HG03378 (cell line): ENCODE data around the gene C13orf46.

ENCODE experiments used
- ATAC-seq: cut with Tn5 transposase; IDR thresholded peaks from one replicate; pipeline ENCODE4 v1.9.1; 2021; ENCODE audit warnings: mild to moderate bottlenecking, moderate library complexity; ENCODE audit not compliant: unreplicated experiment

Gene C13orf46

DNA sequence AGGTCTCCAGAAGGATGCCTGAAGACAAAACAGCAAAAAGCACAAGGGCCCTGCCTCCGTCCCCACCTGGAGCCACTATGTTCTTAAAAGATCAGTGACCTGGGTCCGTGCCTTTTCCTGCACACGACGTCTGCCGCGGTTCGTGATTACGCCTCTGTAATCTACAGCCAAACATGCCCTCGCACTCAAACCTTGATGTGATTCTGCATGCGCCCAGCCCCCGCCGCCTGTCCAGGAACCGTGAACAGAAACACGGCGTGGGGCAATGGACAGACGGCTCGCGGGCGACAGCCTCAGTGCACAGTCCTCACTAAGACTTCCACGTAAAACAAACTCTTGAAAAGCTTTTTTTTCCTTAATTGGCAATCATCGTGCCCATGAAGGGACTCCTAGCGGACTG, 15.5 kb downstream of the C13orf46 start:
- no peak for ATAC-seq

DNA sequence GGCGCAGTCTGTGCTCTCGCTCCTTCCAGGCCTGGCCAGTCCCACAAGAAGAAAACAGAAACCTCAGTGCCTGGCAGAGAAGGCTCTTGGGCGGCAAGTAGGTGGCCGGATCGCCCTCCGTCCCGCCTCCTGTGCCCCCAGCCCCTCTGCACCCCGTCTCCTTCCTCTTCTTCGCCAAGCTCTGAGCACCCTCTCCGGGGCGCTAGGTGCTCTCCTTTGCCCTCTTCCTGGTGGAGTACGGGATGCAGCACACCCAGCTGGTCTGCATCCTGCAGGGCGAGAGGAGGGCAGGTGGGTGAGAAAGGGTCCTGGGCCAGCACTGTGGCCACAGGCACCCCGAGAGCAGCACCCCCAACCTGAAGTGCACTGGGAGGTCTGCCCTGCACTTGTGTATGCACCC, 17.3 kb downstream of the C13orf46 start:
- ATAC-seq = no peak

DNA sequence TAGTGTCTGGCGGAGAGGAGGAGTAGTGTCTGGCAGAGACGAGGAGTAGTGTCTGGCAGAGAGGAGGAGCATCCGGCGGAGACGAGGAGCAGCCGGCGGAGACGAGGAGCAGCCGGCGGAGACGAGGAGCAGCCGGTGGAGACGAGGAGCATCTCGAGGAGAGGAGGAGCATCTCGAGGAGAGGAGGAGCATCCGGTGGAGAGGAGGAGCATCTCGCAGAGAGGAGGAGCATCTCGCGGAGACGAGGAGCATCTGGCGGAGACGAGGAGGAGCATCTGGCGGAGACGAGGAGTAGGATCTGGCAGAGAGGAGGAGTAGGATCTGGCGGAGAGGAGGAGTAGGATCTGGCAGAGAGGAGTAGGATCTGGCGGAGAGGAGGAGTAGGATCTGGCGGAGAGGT, 18.2 kb downstream of the C13orf46 start:
- no peak for ATAC-seq

DNA sequence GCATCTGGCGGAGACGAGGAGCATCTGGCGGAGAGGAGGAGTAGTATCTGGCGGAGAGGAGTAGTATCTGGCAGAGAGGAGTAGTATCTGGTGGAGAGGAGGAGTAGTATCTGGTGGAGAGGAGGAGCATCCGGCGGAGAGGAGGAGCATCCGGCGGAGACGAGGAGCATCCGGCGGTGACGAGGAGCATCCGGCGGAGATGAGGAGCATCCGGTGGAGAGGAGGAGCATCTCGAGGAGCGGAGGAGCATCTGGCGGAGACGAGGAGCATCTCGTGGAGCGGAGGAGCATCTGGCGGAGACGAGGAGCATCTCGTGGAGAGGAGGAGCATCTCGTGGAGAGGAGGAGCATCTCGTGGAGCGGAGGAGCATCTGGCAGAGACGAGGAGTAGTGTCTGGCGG, 18.6 kb downstream of the C13orf46 start:
- ATAC-seq = no peak

DNA sequence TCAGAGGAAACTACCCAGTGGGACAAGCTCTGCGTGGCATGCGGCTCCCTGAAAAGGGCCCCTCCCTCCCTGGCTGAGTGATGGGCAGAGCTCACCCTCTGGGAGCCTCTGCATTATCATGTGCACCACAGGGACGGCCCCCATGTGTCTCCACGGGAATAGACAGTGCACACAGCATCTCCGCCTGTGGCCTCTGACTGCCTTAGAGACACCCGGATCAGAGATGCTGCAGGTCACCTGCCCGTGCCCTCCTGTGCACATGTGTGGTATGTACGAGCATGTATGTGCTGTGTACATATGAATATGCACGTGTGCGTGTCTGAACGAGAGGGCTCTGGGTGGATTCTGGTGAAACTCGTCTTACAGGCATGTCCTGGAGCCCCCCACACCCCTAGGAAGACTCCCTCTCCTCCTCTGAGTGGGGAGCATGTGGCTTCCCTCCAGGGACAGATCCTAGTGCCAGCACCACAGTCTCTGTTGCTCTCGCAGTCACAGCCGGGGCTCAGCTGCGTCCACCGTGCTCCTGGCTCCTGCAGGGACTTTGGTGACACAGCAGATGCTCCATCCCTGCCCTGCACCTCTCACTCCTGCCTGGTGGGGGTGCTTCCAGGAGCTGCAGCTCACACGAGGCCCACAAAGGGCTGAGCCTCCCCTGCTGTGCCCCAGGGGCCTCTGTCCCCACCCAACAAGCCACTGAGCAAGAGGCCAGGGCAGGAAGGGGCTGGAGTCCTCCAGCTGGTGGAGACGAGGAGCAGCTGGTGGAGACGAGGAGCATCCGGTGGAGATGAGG, 19.6 kb downstream of the C13orf46 start:
- no peak for ATAC-seq

DNA sequence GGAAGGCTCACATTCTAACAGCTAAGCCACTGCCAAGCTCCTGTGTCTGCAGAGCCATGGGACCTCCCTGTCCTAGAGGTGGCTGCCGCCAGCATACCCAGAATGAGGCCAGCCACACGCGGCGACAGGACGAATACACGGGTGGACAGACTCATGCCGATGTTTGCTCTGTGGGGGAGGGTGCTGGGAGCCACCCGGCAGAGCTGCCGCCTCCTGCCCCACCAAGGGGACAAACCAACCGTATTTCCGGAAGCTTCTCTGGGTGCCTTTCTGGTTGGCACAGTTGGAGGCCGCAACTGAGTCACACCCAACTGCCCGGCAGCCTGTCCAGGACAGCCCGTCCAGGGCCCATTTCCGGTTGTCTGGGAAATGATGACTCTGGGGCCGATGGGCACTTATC, 20.3 kb downstream of the C13orf46 start:
- ATAC-seq = no peak

DNA sequence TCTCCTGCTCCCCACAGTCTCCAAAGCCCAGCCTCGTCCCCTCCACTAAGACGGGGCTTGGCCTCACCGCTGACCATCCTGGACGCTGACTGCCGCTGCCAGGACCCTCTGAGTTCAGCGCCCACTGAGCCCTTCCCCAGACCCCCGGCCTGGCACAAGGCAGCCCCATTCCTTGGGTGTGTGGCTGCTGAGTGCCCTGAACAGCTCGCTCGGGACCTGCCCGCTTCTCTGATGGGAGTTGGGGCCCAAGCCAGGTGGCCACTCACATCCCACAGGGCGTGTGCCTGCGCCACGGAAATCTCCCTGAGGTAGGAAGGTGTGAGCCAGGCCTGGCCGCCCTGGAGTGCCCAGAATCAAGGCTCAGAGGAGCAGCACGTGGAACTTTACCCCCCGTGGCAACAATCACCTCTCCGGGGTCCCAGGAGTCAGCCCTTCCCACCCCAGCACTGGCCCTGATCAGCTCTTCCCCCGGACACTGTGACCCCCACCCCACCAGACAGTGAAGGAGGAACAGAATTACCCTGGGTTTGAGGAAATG, 20.8 kb downstream of the C13orf46 start:
- ATAC-seq = no peak

DNA sequence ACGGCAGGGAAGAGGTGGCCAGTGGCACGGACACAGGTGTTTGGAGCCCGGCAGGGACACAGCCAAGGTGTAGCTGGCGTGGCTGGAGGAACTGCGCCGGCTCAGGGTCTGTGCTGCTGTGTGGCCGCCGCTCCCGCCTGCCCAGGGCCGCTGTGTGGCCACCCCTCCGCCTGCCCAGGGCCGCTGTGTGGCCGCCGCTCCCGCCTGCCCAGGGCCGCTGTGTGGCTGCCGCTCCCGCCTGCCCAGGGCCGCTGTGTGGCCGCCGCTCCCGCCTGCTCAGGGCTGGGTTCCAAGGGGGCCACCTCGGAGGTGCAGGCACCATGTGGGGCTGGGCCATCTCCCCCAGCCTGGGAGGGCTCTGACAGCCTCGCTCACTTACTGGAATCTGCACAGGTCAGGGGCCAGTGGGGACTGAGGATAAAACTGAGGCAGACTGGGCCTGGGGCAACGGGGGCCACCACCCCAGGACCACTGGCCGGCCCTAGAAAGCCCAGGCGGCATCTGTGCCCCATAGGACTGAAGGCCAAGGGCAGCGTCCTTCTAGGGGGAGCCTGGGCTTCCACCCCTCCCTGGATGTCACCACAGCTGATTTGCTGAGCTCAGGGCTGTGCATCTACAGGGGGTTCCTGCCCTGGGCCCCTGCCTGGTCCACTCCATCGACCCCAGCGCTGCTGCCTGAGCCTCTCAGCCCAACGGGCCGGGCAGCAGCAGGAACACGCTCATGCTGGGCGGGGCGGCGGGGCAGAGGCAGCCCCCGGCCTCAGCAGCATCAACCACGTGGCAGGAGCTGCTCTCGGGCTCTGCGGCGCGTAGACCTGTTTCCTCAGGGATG, 21.5 kb downstream of the C13orf46 start:
- no peak for ATAC-seq

DNA sequence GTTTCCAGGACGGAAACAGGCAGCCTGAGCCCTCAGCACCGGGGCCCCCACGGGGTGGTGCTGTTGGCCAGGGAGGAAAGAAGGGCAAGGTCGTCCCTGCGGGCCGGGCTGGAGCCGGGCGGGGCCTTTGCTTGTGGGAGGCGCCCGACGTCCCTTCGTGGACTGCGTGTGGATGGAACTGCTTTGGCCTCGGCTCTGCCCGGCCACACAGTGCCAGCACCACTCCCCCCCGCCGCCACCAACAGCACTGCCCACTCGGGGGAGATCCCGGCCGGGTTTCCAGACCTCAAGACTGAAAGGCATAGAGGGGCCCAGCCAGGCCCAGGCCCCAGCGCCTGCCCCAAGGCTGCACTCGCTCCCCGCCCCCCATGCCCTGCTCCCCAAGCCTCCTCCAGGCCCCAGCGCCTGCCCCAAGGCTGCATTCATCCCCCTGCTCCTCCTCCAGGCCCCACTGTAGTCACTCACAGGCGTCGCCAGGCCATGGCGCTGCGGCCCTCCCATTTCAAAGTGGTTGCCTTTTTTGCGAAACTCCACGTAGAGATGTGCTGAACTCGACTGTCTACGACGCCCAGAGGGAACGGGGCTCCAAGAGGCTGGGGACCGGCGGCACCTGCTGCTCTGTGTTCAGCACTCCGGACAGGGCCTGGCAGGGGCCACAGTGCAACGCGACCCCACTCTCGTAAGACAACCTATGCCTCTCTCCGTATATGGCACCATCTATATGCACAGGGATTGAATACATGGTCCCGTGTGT, 22.5 kb downstream of the C13orf46 start:
- no peak for ATAC-seq

DNA sequence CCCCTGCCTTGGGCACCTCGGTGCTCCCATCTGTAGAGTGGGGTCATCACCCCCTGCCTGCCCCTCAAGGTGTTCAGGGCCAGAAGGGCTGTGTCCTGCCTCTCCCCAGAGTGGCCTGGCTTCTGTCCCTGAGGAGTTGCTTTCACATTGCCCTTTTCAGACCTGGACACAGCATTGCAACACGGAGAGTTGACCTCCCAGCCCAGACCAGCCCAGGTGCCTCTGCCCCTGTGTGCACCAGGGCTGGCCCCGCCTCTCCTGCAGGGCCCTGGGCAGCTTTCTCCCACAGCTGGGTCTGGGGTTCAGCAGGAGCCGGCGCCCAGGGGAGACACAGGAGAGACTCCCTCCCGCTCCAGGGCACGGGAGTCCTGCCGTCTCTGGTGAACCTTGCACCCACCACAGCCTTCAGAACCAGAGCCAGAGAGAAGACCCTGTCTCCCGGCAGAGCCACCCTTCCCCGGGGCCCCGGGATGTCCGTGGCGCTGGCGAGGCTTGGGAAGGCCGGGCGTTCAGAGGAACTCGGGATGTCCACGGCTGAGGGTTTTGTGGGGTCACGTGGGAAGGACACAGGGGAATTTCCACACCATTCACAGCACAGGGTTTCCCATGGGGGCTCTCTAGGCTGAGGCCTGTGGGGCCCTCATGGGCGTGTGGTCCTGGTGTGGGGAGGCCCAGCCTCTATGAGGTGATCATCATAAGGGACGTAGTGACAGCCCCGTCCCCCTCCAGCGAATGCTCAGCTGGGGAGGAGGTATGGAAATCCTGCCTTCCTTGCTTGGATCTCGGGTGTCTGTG, 23.2 kb downstream of the C13orf46 start:
- no peak for ATAC-seq

DNA sequence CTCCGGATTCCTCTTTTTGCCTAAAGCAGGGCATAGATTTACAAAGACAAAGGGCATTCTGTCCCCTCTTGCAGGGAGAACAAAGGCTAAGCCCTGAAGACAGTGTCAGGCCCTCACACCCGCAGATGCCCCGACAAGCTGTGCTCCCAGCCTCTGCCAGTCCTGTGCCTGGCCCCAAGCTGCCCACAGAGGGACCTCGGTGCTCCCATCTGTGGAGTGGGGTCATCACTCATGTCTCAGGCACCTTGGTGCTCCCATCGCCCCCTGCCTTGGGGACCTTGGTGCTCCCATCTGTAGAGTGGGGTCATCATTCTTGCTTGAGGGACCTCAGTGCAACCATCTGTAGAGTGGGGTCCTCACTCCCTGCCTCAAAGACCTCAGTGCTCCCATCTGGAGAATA, 24.3 kb downstream of the C13orf46 start:
- ATAC-seq = no peak

DNA sequence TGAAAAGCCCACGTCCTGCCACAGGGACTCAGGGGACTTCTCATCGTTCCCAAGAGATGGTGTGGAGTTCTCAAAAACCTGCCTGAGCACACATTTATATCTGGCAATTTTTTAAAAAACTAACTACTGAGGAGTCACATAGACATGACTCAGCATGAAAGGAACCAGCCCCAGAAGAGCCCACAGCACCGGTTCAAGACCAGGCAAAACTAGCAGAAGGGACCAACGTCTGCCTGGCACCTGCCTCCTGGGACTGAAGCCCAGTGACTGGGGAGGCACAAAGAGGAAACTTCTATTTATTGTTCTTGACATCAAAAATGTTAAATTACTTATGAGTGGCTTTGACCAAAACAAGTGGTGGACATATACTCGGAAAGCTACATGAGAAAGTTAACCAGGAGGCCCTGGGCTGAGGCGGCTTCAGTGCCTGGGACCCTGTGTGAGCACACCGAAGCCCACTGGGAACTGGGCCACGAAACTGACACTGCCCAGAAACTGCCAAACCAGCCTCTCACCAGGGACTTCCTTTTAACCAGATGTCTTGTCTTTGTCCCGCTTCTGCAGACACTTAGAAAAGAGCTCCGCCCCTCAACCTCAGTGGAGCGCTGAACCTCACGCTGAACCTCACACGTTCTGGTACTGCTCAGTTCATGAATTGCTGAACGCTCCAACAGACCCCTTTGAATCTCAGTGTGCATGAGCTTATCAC, 25.7 kb downstream of the C13orf46 start:
- no peak for ATAC-seq

DNA sequence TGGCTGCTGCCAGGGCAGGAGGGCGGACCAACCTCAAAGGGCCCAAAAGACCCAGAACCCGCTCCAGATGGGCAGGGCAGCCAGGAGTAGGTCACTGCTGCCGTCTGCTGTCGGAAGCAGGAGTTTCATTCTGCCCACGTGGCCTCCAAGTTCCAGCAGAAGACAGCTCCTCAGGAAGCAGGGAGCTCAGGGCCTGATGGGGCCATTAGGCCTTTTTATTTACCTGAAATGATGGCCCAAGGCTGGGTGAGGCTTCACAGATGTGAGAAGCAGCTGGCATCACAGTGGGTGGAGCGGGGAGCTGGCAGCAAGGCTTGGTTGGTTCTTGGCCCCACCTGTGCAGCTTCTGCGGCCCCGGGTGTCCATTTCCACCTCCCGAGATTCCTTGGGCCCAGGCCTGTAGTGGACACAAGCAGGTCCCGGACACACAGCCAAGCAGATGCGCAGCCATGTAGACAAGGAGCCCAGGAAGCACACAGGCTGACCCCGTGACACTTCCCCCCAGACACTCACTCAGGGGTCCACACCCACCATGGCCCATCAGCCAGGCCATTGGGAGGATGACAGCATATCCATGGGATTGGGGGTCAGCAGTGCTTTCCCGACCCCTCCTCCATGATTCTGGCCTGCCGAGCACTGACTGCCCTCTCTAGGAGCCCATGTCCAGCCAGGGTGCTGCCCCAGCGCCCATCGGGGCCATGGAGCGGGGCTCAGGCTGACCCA, 26.4 kb downstream of the C13orf46 start:
- no peak for ATAC-seq

DNA sequence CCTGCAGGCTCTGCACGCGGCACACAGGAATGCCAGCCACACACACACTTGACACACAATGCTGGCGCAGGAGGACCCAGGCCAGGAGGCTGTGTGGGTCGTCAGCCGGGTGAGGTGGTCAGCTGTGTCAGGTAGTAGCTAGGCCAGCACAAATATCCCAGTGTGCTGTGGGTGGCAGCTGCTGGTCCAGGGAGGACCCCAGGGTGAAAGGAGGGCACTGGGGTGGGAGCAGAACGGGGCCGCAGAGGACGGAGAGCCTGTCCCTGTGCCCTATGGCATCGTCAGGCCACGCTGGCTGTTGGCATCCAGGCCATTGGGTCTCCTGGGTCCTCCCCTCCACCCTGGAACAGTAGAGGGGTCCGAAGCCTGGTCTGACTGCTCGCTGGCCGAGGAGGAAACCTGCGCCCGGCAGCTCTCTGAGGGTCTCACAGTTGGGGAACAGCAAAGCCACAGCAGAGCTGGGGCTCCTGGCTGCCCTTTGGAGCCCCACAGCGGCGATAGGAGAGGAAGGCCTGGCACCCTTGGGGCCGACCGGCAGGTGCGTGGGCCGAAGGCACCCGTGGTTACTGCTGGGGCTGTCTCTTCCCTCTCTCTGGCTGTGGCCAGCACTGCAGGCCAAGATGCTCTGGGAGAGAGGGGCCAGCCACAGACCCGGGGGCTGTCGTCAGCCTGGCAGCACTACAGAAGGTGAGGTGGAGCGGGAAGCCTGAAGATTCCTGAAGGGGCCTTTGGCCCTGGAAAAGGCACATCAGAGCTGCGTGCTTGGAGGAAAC, 27.3 kb downstream of the C13orf46 start:
- ATAC-seq = no peak

DNA sequence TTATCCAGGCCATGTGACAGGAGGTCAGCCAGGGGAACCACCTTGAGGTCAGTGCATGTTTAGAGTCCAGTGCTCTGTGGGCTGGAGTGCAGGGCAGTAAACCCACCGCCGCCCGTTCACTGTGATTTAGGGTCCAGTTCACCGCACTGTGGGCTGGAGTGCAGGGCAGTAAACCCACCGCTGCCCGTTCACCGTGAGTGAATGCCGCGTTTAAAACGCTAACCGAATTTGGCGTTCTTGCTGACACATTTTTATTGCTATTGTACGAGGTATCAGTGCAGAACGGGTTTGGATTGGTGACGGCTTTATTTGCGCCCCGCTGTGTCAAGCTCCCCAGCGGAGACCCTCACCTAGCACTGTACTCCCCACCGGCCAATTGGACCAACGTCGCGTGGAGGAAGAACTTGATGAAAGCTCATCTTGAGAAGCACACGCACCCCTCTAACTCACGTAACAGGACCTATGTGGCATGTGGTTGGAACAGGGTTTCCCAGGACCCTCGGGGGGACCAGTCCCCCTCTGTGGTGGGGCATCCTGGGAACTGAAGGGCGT, 27.9 kb downstream of the C13orf46 start:
- ATAC-seq = no peak

DNA sequence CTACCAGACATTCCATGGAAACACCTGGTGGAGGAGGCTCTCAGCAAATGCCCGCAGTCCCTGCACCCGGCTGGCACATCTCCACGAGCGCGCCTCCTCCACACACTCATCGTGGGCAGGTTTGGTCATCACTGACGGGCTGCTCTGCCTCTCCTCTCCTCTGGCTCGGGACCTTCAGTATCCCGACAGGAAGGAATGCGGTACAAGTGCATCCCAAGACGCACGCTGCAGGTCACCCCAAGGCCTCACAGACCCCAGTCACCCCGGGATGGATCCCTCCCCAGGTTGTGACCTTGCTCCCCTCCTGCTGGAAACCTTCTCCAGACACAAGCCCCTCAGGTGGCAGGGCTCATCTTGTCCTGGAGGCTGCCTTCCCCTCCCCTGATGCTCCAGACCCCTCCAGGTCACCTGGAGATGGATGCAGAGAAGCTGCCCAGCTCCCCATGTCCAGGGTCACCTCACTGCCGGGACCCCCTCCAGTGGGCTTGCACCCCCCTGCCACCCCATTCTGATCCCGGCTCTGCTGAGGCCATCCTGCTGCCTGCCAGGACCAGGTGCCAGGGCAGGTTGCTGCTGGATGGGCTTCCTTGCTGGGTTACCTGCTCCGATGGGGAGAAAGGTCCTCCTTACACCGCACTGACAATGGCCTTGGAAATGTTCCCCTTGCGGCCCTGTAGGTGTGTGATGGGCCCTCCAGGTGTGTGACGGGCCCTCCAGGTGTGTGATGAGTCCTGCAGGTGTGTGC, 29.9 kb downstream of the C13orf46 start:
- ATAC-seq = no peak

DNA sequence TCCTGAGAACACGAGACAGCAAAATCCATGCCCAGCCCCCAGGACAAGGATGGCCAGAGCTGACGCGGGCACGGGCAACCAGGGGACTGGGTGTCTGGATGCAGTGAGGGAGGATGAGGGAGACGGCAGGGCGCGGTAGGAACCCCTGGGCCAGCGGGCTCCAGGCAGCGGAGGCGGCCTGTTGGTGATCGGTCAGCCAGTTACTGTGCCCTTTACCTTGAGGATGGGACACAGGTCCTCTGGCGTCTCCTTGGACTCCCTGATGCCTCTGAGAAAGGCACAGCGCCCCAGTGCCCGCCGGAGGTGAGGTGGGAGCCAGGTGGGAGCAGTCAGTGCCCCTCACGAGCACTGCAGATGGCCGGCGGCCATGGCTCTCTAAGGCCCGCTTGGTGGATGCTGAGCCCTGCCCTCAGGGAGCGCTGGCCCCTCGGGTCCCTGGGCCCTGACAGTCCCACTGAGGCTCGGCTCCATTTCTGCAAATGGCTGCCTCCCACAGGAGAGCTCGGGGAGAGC, 31.2 kb downstream of the C13orf46 start:
- ATAC-seq = no peak
